ENCODE data around the gene TEX10.
"Not testable (repeated sequence)": the region's sequence is repeated elsewhere in the genome, so short reads cannot be mapped to it uniquely, and the experiment has no call there.

TEX10 gene

DNA sequence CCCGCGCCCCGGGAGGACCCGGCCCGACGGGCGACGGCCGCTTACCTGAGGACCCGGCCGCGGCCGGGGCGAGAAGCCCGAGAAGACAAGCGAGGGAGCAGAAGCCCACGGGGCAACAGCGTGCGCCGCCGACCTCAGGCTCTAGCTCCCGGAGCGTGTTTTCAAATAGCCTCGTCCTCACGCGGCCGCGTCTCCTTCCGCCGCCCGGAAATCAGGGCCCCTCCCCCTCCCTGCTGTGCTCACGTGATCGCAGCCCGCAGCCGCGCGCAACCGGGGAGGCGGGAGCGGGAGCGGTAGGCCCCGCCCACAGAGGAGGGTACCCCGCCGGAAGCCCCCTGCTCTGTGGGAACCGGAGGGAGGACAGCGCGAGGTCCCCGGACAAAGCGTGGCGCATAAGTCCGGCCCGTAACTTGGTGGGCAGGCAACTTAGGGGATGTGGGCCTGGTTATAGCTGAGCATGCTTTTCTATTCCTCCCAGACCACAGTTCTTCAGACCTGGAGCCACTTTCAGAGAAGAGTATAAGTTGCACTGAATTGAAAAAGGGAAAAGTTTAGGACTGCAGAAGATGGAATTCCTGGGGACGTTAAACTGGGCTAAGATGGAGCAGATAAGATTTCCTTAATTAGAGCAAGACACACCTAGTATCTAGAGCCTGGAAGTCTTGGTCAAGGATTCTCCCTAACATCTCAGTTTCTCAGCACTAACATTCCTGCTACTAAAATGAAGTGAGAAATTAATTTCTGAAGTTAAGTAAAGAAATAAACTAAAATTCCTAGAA, at the start of gene TEX10:
TSS of gene TEX10 (minus strand) at position 216 of the 779 bp plus-strand sequence. CDS start 3,579 bp downstream, outside the sequence.
- peaks cover 36% of the 10 kb centered on the region for H3K4me1 Mint-ChIP-seq
- H3K9me3 Mint-ChIP-seq: no peaks in the 10 kb centered on the region
- H3K4me3 Mint-ChIP-seq: peak within 1 kb of the TSS; percentile 89
- ATAC-seq (replicated peaks; ENCODE audit: extremely low read depth, poor library complexity, severe bottlenecking): peak; percentile 88
- H3K27me3 Mint-ChIP-seq: no peaks in the 10 kb centered on the region
- peak; percentile 72 to 76 for DNase-seq (ENCODE audit: low spot score in 2 of 2)
- H3K36me3 Mint-ChIP-seq (ENCODE audit: insufficient read depth): peaks cover 7% of the 10 kb centered on the region
- H3K27ac Mint-ChIP-seq (ENCODE audit: low read depth): peak within 1 kb of the TSS; percentile 78

DNA sequence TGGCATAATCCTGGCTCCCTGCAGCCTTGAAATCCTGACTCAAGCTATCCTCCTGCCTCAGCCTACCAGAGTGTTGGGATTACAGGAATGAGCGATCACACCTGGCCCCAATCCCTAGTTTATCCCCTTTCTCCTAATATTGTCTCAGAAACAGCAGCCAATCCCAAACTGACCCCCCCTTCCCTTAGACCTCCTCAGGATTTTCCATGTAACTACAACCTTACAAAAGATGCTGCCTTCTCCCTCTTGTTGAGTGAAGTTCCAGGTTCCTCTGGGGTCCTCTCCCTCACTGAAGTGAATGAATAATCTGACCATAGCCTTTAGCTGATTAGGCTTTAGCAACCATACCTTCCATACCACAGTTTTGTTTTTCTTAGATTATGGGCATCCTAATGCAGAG, 48.3 kb upstream of the TEX10 start:
- Mint-ChIP-seq H3K27me3 (peaks cover 10% of the 10 kb centered on the region), H3K4me3 (no peak overlapping the region), H3K9me3 (no peaks in the 10 kb centered on the region), H3K4me1 (no peaks in the 10 kb centered on the region), H3K27ac (ENCODE audit: low read depth) (no peak overlapping the region), H3K36me3 (ENCODE audit: insufficient read depth) (no peaks in the 10 kb centered on the region)
- DNase-seq (ENCODE audit: low spot score in 2 of 2): no peak
- no peak for ATAC-seq (replicated peaks; ENCODE audit: extremely low read depth, poor library complexity, severe bottlenecking)

DNA sequence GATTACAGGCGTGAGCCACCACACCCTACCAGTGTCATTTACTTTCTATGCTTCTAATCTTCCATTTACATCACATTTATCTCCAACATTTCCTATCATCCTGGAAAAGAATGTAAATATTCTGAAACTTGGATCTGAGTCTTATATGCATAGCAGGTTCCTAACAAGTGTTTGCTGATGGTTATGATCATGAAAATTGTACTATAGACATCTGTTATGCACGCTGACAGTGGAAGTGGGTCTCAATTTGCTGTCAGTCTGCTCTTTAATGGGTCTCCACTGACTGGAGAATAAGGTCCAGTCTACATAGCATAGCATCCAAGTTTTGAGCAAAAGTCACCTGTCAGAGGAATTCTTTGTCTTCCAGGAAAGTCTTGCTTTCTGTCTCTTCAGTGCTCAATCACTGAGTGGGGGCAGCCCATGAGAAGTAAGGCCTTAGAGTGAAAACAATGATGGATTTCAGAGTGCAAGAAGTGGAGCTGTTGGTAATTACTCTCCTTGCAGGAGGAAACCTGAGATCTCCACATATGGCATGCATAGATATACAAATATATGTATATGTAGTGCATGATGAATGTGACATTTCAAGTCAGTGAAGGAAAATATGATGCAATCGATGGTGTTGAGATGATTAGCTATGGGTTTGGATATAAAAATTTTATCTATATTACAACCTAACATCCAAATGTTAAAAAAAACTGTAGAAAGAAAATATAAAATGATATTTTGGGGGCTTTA, 45.0 kb upstream of the TEX10 start:
- Mint-ChIP-seq H3K4me1 (no peaks in the 10 kb centered on the region), H3K36me3 (ENCODE audit: insufficient read depth) (no peaks in the 10 kb centered on the region), H3K27me3 (no peaks in the 10 kb centered on the region), H3K4me3 (no peak overlapping the region), H3K9me3 (no peaks in the 10 kb centered on the region), H3K27ac (ENCODE audit: low read depth) (no peak overlapping the region)
- ATAC-seq (replicated peaks; ENCODE audit: extremely low read depth, poor library complexity, severe bottlenecking) (no peak), DNase-seq (ENCODE audit: low spot score in 2 of 2) (no peak)

DNA sequence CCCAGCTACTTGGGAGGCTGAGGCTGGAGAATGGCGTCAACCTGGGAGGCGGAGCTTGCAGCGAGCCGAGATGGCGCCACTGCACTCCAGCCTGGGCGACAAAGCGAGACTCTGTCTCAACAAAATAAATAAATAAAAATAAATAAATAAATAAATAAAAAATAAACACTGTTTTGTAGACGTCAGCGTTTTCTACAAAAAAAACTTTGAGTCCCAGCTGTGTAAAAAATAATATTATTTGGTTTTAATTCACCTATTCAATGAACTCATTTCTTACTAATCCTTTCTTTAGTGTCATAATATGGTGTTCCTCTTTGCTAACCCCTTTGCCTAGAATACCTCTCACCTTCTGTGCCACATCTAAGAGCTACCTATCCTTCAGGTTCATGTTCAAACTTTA, 44.0 kb upstream of the TEX10 start:
- Mint-ChIP-seq H3K9me3 (no peaks in the 10 kb centered on the region), H3K36me3 (ENCODE audit: insufficient read depth) (no peaks in the 10 kb centered on the region), H3K4me3 (no peak overlapping the region), H3K4me1 (no peaks in the 10 kb centered on the region), H3K27me3 (no peaks in the 10 kb centered on the region), H3K27ac (ENCODE audit: low read depth) (no peak overlapping the region)
- ATAC-seq (replicated peaks; ENCODE audit: extremely low read depth, poor library complexity, severe bottlenecking): no peak
- no peak for DNase-seq (ENCODE audit: low spot score in 2 of 2)

DNA sequence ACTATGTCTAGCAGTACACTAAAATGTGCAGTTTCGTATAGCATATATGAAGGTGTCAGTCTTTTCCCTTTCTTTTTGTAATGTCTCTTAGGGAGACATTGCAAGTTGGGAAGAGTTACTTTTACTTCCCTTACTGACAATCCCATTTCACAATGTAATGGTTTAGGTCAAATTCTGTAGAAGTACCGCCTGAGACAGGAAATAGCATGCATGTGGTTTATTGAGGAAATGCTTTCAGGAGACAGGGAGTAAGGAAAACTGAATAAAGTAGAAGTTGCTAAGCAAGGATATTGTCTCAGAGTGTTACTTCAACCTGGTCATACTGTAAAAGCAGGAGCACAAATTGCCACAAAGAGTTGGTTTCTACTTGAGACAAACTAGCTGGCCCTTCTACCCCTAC, 42.1 kb upstream of the TEX10 start:
- H3K36me3 Mint-ChIP-seq (ENCODE audit: insufficient read depth): no peaks in the 10 kb centered on the region
- no peaks in the 10 kb centered on the region for H3K27me3 Mint-ChIP-seq
- H3K4me1 Mint-ChIP-seq: no peaks in the 10 kb centered on the region
- no peak for ATAC-seq (replicated peaks; ENCODE audit: extremely low read depth, poor library complexity, severe bottlenecking)
- DNase-seq (ENCODE audit: low spot score in 2 of 2): no peak
- no peak overlapping the region for H3K4me3 Mint-ChIP-seq
- no peak overlapping the region for H3K27ac Mint-ChIP-seq (ENCODE audit: low read depth)
- no peaks in the 10 kb centered on the region for H3K9me3 Mint-ChIP-seq

DNA sequence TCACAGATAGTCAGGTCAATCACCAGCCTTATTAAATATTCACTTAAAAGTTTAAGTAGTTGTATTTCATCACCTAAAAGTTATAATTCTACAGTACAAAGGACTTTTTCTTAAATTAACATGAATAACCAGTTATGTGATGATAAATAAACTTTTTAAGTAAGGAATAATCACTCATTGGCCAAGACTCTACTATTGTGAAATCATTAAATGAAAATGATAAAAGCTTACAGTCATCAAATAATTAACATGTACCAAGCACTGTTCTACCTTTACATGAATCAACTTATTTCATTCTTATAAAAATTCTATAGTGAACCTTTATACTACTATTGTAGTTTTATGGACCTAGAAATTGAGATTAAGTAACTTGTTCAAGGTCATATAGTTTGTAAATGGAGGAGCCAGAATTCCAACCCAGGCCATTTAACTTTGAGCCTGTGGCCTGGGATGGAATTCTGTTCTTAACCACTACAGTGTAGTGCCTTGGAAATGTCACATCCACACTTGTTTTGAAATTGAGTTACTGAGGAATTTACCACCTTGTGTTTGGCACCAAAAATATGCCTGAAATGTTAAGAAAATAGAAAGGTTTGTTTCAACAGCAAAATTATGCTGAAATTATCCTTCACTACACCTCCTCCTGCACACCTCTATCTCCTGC, 41.4 kb upstream of the TEX10 start:
- H3K27me3 Mint-ChIP-seq: no peaks in the 10 kb centered on the region
- no peaks in the 10 kb centered on the region for H3K4me1 Mint-ChIP-seq
- no peak overlapping the region for H3K4me3 Mint-ChIP-seq
- no peak for ATAC-seq (replicated peaks; ENCODE audit: extremely low read depth, poor library complexity, severe bottlenecking)
- no peaks in the 10 kb centered on the region for H3K36me3 Mint-ChIP-seq (ENCODE audit: insufficient read depth)
- no peak overlapping the region for H3K27ac Mint-ChIP-seq (ENCODE audit: low read depth)
- no peaks in the 10 kb centered on the region for H3K9me3 Mint-ChIP-seq
- no peak for DNase-seq (ENCODE audit: low spot score in 2 of 2)

DNA sequence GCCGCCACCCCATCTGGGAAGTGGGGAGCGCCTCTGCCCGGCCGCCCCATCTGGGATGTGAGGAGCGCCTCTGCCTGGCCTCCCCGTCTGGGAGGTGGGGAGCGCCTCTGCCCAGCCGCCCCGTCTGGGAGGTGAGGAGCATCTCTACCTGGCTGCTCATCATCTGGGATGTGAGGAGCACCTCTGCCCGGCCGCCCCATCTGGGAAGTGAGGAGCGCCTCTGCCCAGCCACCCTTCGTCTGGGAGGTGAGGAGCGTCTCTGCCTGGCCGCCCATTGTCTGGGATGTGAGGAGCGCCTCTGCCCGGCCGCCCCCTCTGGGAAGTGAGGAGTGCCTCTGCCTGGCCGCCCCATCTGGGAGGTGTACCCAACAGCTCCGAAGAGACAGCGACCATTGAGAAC, 40.2 kb upstream of the TEX10 start:
- not testable (repeated sequence) for H3K27me3 Mint-ChIP-seq; H3K27ac Mint-ChIP-seq (ENCODE audit: low read depth); H3K36me3 Mint-ChIP-seq (ENCODE audit: insufficient read depth); H3K4me3 Mint-ChIP-seq; DNase-seq (ENCODE audit: low spot score in 2 of 2); ATAC-seq (replicated peaks; ENCODE audit: extremely low read depth, poor library complexity, severe bottlenecking); H3K9me3 Mint-ChIP-seq; H3K4me1 Mint-ChIP-seq

DNA sequence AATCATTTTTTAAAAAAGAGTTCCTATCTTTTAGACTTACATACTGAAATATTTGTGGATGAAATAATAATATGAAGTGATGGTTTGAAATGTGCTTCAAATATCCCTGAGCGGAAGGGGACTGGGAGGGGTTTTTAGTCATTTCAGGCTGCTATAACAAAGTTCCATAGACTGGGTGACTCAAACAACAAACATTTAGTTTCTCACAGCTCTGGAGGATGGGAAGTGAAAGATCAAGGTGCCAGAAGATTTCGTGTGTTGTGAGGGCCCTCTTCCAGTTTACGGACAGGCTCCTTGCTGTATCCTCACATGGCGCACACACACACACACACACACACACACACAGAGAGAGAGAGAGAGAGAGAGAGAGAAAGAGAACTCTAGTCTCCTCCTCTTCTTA, 27.1 kb upstream of the TEX10 start:
- H3K4me1 Mint-ChIP-seq: no peaks in the 10 kb centered on the region
- ATAC-seq (replicated peaks; ENCODE audit: extremely low read depth, poor library complexity, severe bottlenecking): no peak
- DNase-seq (ENCODE audit: low spot score in 2 of 2): no peak

DNA sequence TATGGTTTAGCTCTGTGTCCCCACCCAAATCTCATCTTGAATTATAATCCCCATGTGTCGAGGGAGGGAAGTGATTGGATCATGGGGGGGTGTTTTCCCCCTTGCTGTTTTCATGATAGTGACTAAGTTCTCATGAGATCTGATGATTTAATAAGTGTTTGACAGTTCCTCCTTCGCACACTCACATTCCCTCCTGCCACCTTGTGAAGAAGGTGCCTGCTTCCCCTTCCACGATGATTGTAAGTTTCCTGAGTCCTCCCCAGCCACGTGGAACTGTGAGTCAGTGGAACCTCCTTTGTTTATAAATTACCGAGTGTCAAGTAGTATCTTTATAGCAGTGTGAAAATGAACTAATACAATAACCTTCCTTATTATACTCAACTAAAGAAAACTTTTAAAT, 24.3 kb upstream of the TEX10 start:
- Mint-ChIP-seq H3K27ac (ENCODE audit: low read depth) (no peak overlapping the region), H3K4me3 (no peak overlapping the region), H3K36me3 (ENCODE audit: insufficient read depth) (no peaks in the 10 kb centered on the region), H3K27me3 (no peaks in the 10 kb centered on the region), H3K9me3 (no peaks in the 10 kb centered on the region), H3K4me1 (no peaks in the 10 kb centered on the region)
- DNase-seq (ENCODE audit: low spot score in 2 of 2): no peak
- no peak for ATAC-seq (replicated peaks; ENCODE audit: extremely low read depth, poor library complexity, severe bottlenecking)

More for the DNA sequence above, 27.1 kb upstream of the TEX10 start:
- Mint-ChIP-seq H3K4me3 (no peak overlapping the region), H3K27ac (ENCODE audit: low read depth) (no peak overlapping the region), H3K27me3 (no peaks in the 10 kb centered on the region), H3K9me3 (peaks cover 10% of the 10 kb centered on the region), H3K36me3 (ENCODE audit: insufficient read depth) (peaks cover 3% of the 10 kb centered on the region)

DNA sequence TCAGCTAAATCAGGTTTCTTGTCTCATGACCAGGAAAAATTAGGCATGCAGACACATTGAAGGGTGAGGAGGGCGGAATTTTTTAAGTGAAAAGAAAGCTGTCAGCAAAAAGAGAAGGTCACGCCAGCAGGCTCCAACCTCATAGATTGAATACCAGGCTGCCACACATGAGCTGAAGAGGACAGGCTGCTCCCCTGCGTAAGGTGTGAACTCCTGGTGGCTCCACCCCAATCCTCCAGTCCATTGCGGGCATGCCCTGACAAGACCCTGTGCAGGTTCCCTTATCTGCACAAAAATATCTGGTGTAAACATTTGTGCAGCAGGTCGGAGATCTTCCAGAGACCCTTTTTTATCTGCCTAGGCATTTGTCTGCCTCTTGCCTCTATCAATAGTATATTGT, 22.9 kb upstream of the TEX10 start:
- ATAC-seq (replicated peaks; ENCODE audit: extremely low read depth, poor library complexity, severe bottlenecking): no peak
- H3K36me3 Mint-ChIP-seq (ENCODE audit: insufficient read depth): no peaks in the 10 kb centered on the region
- no peaks in the 10 kb centered on the region for H3K27me3 Mint-ChIP-seq
- no peaks in the 10 kb centered on the region for H3K4me1 Mint-ChIP-seq
- H3K9me3 Mint-ChIP-seq: no peaks in the 10 kb centered on the region
- no peak overlapping the region for H3K27ac Mint-ChIP-seq (ENCODE audit: low read depth)
- no peak for DNase-seq (ENCODE audit: low spot score in 2 of 2)
- H3K4me3 Mint-ChIP-seq: no peak overlapping the region

DNA sequence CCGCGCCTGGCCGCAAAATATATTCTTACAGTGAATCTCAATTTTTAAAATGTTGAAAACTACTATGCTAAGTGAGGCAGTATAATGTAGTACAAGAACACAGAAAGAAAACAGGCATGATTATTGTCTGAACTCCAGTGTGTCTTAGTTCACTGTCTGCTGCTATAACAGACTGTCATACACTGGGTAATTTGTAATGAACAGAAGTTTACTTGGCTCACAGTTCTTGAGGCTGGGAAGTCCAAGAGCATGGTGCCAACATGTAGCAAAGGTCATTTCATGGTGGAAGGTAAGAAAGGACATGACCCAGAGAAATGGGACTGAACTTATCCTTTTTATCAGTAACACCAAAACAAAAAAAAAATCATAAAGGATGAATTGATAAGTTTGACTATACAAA, 19.9 kb upstream of the TEX10 start:
- Mint-ChIP-seq H3K27ac (ENCODE audit: low read depth) (no peak overlapping the region), H3K4me1 (no peaks in the 10 kb centered on the region), H3K9me3 (no peaks in the 10 kb centered on the region), H3K36me3 (ENCODE audit: insufficient read depth) (no peaks in the 10 kb centered on the region), H3K4me3 (no peak overlapping the region), H3K27me3 (no peaks in the 10 kb centered on the region)
- ATAC-seq (replicated peaks; ENCODE audit: extremely low read depth, poor library complexity, severe bottlenecking): no peak
- DNase-seq (ENCODE audit: low spot score in 2 of 2): no peak

DNA sequence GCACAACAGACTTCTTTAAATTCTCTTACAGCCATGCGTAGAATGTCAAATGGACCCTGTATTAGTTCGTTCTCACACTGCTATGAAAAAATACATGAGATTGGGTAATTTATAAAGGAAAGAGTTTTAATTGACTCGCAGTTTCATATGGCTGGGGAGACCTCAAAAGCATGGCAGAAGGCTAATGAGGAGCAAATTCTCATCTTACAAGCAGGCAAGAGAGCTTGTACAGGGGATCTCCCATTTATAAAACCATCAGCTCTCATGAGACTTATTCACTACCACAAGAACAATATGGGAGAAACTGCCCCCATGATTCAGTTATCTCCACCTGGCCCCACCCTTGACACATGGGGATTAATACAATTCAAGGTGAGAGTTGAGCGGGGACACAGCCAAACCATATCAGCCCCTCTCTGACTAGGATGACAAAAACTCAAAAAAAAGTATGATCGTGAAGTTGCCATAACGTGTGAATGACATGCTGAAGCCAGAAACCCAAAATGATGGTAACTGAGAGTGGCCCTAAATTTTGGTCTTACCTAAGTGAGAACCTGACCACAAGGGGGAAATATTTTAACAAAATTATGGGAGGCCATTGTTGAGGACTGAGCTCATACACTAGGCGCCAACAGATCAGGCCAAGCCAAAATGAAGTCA, 17.5 kb upstream of the TEX10 start:
- Mint-ChIP-seq H3K27me3 (peaks cover 13% of the 10 kb centered on the region), H3K9me3 (no peaks in the 10 kb centered on the region), H3K4me1 (no peaks in the 10 kb centered on the region), H3K36me3 (ENCODE audit: insufficient read depth) (no peaks in the 10 kb centered on the region), H3K27ac (ENCODE audit: low read depth) (no peak overlapping the region), H3K4me3 (no peak overlapping the region)
- DNase-seq (ENCODE audit: low spot score in 2 of 2) (no peak), ATAC-seq (replicated peaks; ENCODE audit: extremely low read depth, poor library complexity, severe bottlenecking) (no peak)

Data from central memory CD8-positive, alpha-beta T cell (primary cell).